KG1 (cell line): Measurements from ENCODE around the gene LHCGR.
"Not testable (repeated sequence)": the region's sequence is repeated elsewhere in the genome, so short reads cannot be mapped to it uniquely, and the experiment has no call there.

Source experiments
- DNase-seq: peaks from one replicate; lab custom pipeline; 2025; lab: John Stamatoyannopoulos, UW

Gene LHCGR

GRCh38 chr2:48747319-48747718, 8.2 kb downstream of the LHCGR start:
- no peak for DNase-seq

DNA sequence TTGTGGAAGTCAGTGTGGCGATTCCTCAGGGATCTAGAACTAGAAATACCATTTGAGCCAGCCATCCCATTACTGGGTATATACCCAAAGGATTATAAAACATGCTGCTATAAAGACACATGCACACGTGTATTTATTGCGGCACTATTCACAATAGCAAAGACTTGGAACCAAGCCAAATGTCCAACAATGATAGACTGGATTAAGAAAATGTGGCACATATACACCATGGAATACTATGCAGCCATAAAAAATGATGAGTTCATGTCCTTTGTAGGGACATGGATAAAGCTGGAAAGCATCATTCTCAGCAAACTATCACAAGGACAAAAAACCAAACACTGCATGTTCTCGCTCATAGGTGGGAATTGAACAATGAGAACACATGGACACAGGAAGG, 16.3 kb downstream of the LHCGR start:
- DNase-seq, result not testable (repeated sequence)

DNA sequence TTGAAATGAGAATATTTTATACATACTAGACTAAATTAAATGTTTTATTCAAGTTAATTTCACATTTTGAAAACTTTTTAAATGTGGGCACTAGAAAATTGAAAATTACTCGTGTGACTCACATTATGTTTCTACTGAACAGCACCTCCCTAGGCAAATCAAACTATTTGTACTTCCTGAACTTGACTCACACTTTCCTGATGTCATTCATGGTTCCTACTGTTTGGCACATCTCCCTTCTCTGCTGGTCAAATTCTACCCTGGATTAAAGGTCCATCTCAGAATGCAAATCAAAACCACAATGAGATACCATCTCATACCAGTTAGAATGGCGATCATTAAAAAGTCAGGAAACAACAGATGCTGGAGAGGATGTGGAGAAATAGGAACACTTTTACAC, 16.7 kb downstream of the LHCGR start:
- DNase-seq, result no peak

DNA sequence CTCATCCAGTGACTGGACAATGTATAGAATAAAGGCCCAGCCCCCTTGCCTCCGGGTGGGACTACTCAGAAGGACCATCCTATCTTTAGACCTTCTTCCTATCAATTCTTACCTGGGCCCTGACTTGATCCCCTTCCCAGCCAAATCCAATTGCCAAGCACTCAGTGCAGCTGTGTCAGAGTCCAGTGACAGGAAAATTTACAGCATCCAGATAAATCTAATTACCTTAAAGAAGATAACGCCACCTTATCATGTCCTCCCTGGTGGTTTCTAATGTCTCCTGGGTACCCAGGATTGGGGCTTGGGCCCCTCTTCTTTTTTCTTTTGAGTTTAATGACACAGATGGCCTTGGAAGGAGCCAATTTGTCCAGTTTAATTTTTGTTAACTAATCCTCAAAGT, 19.3 kb downstream of the LHCGR start:
- no peak for DNase-seq

GRCh38 chr2:48734576-48735303, 20.8 kb downstream of the LHCGR start:
- no peak for DNase-seq

DNA sequence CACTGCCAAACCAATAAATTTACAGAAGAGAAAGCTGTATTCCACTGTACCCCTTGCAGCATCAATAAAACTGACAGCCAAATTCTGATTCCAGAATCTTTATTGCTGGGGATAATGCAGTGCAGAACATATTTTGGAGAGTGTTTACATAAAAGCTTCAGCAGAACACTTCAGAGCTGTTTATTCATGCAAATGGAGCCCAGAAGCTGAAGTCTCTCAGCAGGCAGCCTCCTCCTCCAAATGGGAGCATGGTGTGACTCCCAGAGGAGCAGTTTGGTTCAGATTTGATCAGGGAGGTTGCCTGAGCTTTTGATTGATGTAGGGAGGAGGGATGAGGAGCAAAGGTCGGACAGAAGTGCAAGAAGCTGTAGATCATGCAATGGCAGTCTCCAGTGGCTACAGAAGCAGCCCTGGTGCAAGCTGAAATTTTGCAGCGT, 22.4 kb downstream of the LHCGR start:
- no peak for DNase-seq

DNA sequence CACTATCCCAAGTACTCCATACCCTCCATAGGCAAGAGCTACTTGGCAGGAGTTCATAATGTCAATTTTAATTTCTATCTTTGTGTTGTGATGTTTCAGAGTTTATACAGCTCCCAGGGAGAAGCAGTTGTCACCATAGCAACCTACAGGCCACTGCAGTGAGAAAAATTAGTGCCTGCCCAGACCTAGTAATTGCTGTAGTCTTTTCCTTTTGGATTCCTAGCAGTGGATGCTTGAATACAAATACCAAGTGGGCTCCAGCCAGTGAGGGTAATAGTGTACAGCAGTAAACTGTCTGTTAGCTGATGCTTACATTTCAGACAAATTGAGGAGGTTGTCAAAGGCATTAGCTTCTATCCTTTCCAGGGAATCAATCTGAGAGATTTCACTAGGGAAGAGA, 26.7 kb downstream of the LHCGR start:
- DNase-seq, result no peak

- no peak for DNase-seq
Observed at GRCh38 chr2:48728295-48728694, 27.2 kb downstream of the LHCGR start.

DNA sequence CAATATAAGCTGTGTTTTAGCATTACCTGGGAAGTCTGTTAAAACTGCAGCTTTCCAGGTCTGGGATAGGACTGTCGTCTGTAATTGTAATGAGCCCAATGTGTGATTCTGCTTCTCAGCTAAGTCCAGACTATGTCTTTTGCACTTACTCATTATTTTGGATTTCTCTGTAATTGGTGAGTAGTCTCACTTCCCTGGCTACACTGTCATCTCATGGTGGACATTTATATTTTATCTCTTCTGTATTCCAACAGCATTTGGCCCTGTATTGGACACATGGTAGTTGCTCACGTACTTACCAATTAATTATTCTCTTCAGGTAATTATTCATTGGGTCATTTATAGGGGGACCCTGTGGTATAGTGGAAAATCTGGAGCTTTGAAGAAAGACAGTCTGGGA, 28.0 kb downstream of the LHCGR start:
- no peak for DNase-seq

GRCh38 chr2:48725696-48726494, 29.6 kb downstream of the LHCGR start:
- DNase-seq, result no peak

DNA sequence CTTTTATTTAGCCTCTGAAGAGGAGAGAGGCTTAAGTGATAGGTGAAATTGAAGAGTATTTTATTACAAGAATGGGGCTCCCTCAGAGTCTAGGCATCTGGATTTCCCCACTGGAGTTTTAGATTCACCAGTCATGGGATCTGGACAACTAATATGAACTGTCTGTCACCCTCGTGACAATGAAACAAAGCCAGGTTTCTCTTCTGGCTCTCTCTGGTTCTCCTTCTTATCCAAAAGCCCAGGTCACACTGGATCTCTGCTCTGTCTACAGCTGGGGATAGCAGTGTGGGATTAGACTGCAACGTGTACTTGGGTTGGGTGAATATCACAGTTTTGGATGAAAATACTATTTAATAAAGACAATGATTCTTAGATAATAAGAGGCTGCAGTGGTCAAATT, 31.2 kb downstream of the LHCGR start:
- DNase-seq, result no peak

DNA sequence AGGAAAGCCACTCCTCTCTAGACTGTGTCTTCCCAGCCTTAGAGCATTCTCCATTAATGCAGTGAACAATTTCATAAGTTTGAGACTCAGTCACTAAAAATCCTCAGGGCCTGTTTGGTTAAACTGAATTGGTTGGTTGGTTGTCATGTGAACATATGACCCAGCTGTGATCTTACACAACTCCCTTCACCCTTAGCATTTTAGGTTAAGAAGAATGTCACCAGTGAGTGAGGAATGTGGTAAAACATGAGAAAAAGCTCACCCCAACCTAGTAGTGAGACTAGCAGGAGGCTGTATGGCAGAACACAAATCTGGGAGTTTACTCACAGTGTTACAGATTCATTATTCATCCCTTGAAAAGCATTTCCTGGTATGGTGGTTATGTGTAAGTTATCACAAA, 32.4 kb downstream of the LHCGR start:
- DNase-seq, result no peak

DNA sequence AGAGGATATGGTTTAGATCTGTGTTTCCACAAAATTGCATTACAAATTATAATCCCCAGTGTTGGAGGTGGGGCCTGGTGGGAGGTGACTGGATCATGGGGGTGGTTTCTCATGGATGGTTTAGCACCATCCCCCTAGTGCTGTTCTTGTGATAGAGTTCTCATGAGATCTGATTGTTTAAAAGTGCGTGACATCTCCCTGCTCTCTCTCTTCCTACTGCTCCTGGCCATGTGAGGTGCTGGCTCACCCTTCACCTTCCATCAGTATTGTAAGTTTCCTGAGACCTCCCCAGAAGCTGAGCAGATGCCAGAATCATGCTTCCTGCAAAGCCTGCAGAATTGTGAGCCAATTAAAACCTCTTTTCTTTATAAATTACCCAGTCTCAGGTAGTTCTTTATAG, 33.1 kb downstream of the LHCGR start:
- no peak for DNase-seq

DNA sequence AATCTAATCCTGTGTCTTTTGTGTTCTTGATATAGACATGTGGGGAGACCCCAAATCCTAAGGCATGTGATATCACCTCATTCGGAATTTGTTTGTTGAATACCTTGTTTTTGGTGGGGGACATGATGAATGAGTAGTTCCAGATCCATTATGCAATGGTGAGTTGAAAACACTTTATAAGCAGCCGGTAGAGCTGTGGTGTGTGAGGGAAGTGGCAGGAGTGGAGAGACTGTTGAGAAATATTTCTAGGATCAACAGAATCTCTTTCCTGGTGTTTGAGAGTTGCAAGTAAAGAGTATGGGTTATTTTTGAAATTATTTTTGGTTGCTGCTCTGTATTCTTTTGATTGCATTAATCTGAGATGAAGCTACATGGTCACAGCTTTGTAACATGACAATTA, 34.4 kb downstream of the LHCGR start:
- no peak for DNase-seq

GRCh38 chr2:48719480-48720177, 35.9 kb downstream of the LHCGR start:
- no peak for DNase-seq

DNA sequence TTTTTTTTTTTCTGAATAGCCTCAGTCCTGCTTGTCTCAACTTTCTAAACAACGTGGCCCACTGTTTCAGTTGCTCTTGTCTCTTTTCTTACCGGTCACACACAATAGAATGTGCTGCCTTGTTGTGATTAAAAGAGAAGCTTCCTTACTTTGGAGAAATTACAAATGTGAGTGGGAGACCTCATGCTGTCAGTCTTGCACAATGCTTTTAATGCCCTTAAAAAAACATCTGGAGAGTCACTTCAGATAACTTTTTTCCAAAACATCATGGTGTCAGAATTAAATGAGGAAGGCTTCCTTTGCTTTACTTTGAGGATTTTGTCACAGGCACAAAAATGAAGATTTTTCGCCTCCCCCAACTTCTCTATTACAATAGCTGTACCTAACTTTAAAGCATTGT, 37.7 kb downstream of the LHCGR start:
- no peak for DNase-seq

- DNase-seq, result no peak
Observed at GRCh38 chr2:48715956-48716355, 39.6 kb downstream of the LHCGR start.

DNA sequence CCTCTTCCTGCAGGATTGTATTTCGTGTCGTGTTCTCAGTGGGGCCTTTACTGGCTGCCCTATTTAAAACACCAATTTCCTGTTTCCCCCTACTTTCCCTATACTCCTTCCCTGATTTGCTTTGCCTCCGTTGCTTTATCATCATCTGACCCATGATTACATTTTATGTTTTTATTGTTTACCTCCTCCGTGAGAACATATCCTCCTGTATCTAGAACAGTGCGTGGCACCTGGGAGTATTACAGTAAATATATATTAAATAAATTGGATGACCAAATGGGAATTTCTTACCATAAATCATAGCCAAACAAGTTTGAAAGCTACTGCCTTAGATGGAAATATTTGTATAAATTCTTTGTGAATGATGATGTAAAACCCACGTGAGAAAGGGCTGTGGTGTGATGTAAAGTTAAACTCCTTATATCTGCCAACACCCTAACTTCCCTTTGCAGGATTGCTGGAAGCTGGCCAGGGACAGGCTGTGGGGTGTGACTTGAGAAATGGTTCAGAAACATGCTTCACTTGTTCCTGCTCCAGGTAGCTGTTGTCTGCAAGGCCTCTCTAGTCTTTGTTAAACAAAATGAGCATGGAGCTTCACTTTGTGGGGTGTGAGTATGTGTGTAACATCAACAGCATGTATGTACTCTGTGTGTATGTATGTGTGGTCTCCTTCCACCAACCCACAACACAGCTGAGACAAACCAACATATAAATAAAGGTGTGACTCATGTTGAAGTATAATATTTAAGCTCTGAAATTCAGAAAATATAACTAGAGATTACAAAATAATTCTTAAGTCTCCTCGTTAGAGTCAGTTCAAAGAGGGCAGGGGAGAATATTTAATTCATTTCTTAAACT, 40.3 kb downstream of the LHCGR start:
- no peak for DNase-seq

DNA sequence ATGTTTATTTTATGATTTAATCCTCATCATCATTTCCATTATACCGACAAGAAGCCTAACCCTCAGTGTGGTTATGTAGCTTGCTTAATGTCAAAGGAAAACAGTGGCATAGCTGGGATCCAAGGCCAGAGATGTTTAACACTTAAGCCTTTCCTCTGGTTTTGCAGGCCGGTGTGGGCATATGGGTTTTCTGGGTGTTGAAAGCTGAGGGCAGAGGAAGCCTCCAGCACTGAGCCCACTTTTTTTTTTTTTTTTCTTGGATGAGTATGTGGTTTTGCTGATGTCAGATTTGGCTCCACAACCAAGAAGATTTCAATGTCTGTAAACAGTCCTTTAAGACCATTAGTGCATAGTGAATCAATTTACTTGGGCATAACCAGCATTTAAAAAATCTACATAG, 41.3 kb downstream of the LHCGR start:
- DNase-seq, result no peak

DNA sequence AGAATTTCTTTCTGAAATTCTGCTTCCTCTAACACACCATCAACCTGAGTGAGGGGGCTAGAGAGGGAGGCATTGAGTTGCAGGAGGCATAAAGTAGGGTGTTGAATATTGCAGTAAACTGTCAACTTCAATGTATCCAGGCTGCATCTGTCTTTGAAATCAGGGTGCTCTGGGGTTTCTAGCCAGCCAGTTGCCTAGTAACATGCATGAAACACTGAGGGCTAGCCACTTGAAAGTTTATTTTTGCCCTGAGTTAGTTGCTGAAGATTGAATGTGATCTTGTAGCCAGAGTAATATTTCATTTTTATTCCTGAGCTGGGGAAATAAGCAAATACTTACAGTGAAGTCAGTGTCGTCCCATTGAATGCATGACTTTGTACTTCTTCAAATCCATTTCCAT, 41.9 kb downstream of the LHCGR start:
- no peak for DNase-seq

GRCh38 chr2:48712151-48712550, 43.4 kb downstream of the LHCGR start:
- DNase-seq, result no peak

DNA sequence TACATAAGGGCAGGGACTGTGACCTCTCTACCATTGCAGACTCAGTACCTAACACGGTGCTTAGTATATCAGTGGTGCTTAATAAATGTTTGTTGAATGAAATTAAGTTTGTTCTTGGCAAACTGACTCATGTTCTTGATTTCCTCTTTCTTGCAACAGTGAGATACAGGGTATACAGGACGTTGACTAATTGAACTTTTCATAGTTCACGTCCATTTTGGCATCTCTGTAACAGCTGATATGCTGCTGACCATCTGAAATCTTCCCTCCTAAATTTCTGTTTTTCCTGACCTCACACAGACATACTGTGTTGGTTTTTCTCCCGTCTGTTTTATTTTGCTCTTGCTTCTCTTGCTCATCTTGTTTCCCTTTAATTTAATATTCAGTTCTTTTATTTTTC, 44.2 kb downstream of the LHCGR start:
- no peak for DNase-seq
